Activated T-cell treated with anti-CD3 and anti-CD28 coated beads for 24 hours (primary cell): ENCODE results near the gene OR52E5.

ENCODE experiments used
- DNase-seq: peaks from one replicate; pipeline ENCODE4 v3.0.0-alpha.2; 2020; ENCODE audit warnings: low read depth

Gene OR52E5

DNA sequence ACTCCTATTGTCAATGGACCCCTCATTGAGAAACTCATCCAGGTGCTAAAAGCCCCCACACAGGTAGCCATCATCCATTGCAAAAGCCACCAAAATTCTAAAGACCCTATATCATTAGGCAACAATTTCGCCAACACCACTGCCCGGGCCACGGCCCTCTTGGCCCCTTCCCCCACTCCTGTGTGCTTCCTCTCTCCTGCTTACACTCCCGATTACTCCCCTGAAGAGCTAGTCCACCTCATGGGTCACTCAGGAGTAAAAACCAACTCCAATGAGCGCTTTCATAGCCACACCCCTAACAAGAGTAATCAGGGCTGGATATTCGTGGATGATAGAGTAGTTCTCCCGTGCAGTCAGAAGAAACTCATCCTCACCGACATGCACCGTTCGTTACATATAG is 40.1 kb downstream of the OR52E5 start:
- no peak for DNase-seq

- DNase-seq, result no peak
Observed at GRCh38 chr11:5937868-5938602, 45.0 kb downstream of the OR52E5 start.

- no peak for DNase-seq
Observed at GRCh38 chr11:5938603-5938965, 45.6 kb downstream of the OR52E5 start.

DNA sequence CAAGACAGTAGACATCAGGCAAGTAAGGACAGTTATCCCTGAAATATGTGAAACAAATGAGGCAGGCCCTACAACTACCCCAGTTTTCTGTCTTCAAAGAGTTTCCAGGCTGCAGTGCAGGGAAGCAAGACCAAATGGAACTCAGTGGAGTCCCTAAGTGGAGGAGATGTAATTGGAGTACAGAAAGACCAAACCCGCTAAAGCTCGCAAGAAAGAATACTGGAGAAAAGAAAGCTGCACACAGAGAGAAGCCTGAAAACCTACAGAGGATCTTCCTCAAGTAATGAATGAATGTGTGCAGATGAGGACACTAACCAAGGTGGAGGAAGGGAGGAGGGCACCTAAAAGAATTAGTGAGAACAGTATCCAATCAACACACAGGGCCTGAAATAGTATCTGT is 47.7 kb downstream of the OR52E5 start:
- no peak for DNase-seq

GRCh38 chr11:5941951-5942350 is 48.9 kb downstream of the OR52E5 start, which contains the start of gene OR56A3:
Gene OR56A3 (plus strand): TSS chr11:5942251. CDS start chr11:5947347, 5,096 bp downstream.
- no peak for DNase-seq
